Right lobe of liver (tissue), 4 donors: ENCODE measurements around the gene RNASE7.

Experiments used
- POLR2A ChIP-seq: fragments of 450-650 bp; IDR thresholded peaks from one replicate; pipeline ENCODE4 v1.6.1; 2017; ENCODE audit warnings: antibody characterized with exemption, mild to moderate bottlenecking
- TF ChIP-seq, protein P1 (sequence below), 4 donors: fragments of 200-600 bp in 3 of 4; fragments of 450-650 bp in 1 of 4; IDR thresholded peaks; one replicate each; pipeline versions ENCODE4 v1.5.1 to v1.8.0; 2016 to 2022; ENCODE audit warnings: antibody characterized with exemption in 4 of 4, mild to moderate bottlenecking in 2 of 4
- donor health status: DM: no; HTN: no; CAD: no.
- donor health status: DM: no; HTN: no; CAD: no.
- donor health status: DM: no; HTN: yes; CAD: no.

- TF ChIP-seq, protein P1, sequence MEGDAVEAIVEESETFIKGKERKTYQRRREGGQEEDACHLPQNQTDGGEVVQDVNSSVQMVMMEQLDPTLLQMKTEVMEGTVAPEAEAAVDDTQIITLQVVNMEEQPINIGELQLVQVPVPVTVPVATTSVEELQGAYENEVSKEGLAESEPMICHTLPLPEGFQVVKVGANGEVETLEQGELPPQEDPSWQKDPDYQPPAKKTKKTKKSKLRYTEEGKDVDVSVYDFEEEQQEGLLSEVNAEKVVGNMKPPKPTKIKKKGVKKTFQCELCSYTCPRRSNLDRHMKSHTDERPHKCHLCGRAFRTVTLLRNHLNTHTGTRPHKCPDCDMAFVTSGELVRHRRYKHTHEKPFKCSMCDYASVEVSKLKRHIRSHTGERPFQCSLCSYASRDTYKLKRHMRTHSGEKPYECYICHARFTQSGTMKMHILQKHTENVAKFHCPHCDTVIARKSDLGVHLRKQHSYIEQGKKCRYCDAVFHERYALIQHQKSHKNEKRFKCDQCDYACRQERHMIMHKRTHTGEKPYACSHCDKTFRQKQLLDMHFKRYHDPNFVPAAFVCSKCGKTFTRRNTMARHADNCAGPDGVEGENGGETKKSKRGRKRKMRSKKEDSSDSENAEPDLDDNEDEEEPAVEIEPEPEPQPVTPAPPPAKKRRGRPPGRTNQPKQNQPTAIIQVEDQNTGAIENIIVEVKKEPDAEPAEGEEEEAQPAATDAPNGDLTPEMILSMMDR (IDR thresholded peaks at IDR 0.05) = no peak
- TF ChIP-seq POLR2A = peak; percentile 29
These were observed 3.4 kb upstream of the RNASE7 start for GRCh38 chr14:21038441-21039422.
